Activated T-cell treated with anti-CD3 and anti-CD28 coated beads, Interleukin-2, amount 50 U/mL, for 24 hours (primary cell): ENCODE data around the gene CDC42BPA.
"Not testable (repeated sequence)": the region's sequence is repeated elsewhere in the genome, so short reads cannot be mapped to it uniquely, and the experiment has no call there.

Source experiments
- DNase-seq: peaks from one replicate; pipeline ENCODE4 v3.0.0-alpha.2; 2020
- H3K27ac Mint-ChIP-seq: 2 replicates; pipeline ENCODE4 v1.8.0; 2020; ENCODE audit warnings: mild to moderate bottlenecking, mixed read lengths
- H3K27me3 Mint-ChIP-seq: 2 replicates; pipeline ENCODE4 v1.8.0; 2020; ENCODE audit warnings: mixed read lengths
- H3K36me3 Mint-ChIP-seq: 2 replicates; pipeline ENCODE4 v1.8.0; 2020; ENCODE audit warnings: low read depth, mixed read lengths
- H3K4me1 Mint-ChIP-seq: 2 replicates; pipeline ENCODE4 v1.8.0; 2020; ENCODE audit warnings: low read depth, mixed read lengths
- H3K4me3 Mint-ChIP-seq: 2 replicates; pipeline ENCODE4 v1.8.0; 2020; ENCODE audit warnings: mild to moderate bottlenecking, moderate library complexity, mixed read lengths
- H3K9me3 Mint-ChIP-seq: 2 replicates; pipeline ENCODE4 v1.8.0; 2020; ENCODE audit warnings: mixed read lengths

CDC42BPA gene

DNA sequence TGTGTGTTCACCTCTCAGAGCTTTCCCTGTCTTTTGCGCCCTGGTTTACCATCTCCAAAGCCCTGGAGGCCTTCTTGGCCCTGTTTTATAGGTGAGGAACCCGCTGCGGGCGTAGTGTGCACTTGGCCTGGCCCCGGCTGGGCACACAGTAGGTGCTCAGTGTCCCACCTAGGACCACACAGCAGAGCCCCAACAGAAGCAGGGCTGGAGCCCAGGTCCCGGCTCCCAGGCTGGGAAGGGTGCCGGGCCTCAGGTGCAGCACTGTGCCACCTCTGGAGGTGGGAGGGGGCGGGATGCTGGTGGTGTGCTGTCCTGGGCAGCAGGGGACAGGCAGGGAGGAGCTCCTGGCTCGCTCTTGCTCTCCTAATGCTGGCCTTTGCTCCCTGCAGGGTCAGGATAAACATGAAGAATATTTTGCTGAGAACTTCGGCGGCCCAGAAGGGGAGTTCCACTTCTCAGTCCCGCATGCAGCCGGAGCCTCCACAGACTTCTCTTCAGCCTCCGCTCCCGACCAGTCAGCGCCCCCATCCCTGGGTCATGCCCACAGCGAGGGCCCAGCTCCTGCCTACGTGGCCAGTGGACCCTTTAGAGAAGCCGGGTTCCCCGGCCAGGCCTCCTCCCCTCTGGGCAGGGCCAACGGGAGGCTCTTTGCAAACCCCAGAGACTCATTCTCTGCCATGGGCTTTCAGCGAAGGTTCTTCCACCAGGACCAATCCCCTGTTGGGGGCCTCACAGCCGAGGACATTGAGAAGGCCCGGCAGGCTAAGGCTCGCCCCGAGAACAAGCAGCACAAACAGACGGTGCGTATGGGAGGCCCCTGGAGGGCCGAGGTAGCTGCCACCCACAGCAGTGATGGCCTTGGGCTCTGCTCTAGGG lies 353.4 kb downstream of the CDC42BPA start:
- H3K4me1 Mint-ChIP-seq: peaks cover 20% of the 10 kb centered on the region
- no peak for DNase-seq
- H3K4me3 Mint-ChIP-seq: no peak overlapping the region
- H3K36me3 Mint-ChIP-seq: peaks cover 60% of the 10 kb centered on the region
- H3K9me3 Mint-ChIP-seq: peaks cover 3% of the 10 kb centered on the region
- H3K27ac Mint-ChIP-seq: no peak overlapping the region
- H3K27me3 Mint-ChIP-seq: no peaks in the 10 kb centered on the region

DNA sequence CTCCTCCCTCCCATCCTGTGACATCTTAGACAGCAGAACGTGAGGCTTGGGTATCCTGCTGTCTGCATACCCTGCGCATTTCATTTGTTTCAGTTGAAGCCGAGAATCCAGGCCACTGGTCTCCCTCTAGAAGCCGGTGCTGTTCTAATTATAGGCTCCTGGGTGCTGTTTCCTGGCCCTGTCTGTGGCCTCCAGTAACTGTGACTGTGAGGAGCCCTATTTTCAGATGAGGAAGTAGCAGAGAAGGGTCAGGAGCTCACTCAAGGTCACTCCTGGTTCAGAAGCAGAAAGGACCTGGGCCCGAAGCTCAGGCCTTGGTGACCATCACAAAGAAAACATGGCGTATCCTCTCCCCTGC lies 354.2 kb downstream of the CDC42BPA start:
- Mint-ChIP-seq H3K27ac (peak overlapping the region; percentile 60), H3K4me1 (peaks cover 23% of the 10 kb centered on the region), H3K4me3 (no peak overlapping the region), H3K36me3 (peaks cover 52% of the 10 kb centered on the region), H3K9me3 (no peaks in the 10 kb centered on the region), H3K27me3 (no peaks in the 10 kb centered on the region)
- DNase-seq: no peak

DNA sequence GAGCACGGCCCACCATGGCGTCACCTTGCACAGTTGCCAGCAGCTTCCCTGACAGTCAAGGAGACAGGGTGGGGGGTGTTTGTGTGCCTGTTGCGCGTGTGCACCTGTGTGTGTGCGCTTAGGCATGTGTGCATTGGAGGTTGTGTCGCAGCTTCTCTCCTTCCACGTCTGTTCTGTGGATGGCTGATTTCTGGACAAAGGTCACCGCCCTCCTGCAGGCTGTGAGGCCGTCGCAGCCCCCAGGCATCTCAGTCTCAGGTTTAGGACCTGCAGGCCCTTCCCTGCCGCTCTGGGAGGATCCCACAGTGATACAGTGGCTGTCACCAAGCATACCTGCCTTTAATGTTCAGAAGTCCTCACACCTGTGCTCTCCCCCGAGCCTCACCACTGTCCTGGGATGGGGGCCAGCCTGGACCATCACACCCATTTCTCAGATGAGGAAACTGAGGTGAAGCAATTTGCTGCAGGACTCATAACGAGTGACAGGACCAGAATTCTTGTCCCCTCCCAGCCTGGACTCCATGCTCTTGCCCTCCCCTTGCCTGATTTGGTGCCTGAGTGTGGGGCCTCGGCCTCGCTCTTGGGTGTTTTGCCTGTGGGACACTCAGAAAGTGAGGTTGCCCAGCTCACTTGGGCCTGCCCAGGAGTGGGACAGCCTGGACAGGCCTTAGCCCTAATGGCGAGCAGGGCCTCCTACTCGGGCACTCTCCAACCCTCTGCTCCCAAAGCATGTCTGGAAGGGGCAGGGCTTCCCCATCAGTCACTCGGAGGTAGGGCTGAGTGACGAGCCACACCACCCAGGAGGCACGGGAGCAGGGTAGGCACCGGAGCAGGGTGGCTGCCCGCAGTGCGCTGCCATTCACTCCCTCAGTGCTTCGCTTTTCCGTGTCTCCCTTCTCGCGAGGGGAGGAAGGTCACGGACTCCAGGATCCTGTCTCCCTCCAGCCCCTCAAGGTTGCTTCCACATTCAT lies 355.6 kb downstream of the CDC42BPA start:
- Mint-ChIP-seq H3K36me3 (peaks cover 45% of the 10 kb centered on the region), H3K27me3 (no peaks in the 10 kb centered on the region), H3K9me3 (no peaks in the 10 kb centered on the region), H3K27ac (no peak overlapping the region), H3K4me3 (no peak overlapping the region), H3K4me1 (peaks cover 31% of the 10 kb centered on the region)
- no peak for DNase-seq

DNA sequence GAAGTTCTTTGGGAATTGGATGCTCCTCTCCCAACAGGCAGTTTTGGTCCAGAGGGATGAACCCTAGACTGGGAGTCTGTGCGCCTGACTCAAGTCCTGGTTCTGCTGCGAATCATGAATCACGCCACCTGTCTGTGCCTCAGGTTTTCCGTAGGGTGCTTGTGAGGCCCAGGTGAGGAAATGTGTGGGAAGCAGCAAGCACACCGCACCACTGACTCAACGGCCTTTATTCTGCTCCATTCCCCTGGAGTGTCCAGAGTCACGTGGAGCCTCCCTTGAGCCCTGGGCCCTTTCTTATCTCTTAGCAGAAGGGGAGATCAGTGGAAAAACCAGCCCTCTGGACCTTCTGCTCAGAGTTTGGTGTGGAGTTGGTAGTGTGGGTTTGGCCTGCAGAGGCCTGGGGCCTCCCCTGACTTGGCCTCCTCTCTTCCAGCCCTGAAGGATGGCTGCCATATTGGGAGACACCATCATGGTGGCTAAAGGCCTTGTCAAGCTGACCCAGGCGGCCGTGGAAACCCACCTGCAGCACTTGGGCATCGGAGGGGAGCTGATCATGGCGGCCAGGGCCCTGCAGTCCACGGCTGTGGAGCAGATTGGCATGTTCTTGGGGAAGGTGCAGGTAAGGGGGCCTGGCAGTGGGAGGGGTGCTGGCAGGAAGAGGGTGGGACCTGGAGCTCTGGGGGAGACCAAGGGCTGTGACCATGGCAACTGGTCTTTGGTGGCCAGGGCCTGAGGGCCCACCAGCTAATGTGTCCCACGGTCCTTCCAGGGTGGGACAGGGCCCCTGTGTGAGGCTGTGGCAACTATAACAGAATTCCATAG lies 357.1 kb downstream of the CDC42BPA start:
- H3K4me3 Mint-ChIP-seq: no peak overlapping the region
- no peaks in the 10 kb centered on the region for H3K9me3 Mint-ChIP-seq
- H3K27me3 Mint-ChIP-seq: no peaks in the 10 kb centered on the region
- peaks cover 33% of the 10 kb centered on the region for H3K36me3 Mint-ChIP-seq
- peaks cover 29% of the 10 kb centered on the region for H3K4me1 Mint-ChIP-seq
- peak; percentile 38 for DNase-seq
- H3K27ac Mint-ChIP-seq: peak overlapping the region; percentile 71

DNA sequence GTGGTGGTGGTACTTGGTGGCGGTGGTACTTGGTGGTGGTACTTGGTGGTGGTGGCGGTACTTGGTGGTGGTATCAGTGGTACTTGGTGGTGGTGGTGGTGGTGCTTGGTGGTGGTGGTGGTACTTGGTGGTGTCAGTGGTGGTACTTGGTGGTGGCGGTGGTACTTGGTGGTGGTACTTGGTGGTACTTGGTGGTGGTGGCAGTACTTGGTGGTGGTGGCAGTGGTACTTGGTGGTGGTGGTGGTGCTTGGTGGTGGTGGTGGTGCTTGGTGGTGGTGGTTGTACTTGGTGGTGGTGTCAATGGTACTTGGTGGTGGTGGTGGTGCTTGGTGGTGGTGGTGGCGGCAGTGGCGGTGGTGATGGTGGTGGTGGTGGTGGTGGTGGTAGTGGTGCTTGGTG lies 358.0 kb downstream of the CDC42BPA start:
- Mint-ChIP-seq H3K9me3 (no peaks in the 10 kb centered on the region), H3K4me3 (no peak overlapping the region), H3K27me3 (no peaks in the 10 kb centered on the region), H3K4me1 (peaks cover 29% of the 10 kb centered on the region), H3K27ac (no peak overlapping the region), H3K36me3 (peaks cover 26% of the 10 kb centered on the region)
- DNase-seq: no peak

DNA sequence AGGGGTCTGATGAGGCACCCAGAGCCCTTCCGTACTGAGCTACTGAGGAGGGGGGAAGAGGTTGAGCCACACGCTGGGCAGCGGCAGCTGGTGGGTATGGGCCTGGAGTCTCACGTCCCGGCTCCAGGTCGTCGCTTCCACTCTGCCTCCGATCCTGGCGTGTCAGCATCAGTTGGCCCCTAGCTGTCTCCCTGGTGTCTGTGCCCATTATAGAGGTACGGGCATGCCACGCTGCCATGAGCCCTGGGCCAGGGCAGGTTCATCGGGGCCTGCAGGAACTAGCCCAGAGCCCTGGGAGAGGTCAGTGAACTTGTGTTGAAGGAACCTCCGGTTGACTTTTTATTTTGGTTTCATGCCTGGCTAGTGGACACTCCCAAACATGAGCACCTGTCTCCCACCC lies 360.0 kb downstream of the CDC42BPA start:
- H3K27me3 Mint-ChIP-seq: no peaks in the 10 kb centered on the region
- DNase-seq: no peak
- no peak overlapping the region for H3K4me3 Mint-ChIP-seq
- H3K36me3 Mint-ChIP-seq: peaks cover 17% of the 10 kb centered on the region
- H3K4me1 Mint-ChIP-seq: peaks cover 38% of the 10 kb centered on the region
- no peak overlapping the region for H3K27ac Mint-ChIP-seq
- no peaks in the 10 kb centered on the region for H3K9me3 Mint-ChIP-seq

DNA sequence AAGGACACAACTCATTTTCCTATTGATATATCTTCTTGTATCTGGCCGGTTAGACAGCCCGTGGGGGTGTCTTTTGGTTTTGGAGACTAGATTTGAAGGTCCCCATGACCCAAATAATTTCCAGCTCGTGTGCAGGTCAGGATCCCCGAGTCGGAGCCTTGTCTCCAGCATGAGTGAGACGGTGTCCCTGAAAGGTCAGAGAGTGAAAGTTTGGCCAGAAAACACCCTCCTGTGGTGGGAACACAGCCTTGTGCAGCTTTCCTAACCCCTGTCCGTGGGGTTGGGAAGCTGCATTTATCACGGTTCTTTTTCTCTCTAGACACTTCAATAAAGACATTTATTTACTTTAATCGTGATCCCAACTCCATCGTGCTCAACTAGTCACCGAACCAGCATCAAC lies 360.6 kb downstream of the CDC42BPA start:
- no peak for DNase-seq
- Mint-ChIP-seq H3K4me1 (peaks cover 40% of the 10 kb centered on the region), H3K9me3 (no peaks in the 10 kb centered on the region), H3K4me3 (no peak overlapping the region), H3K27ac (no peak overlapping the region), H3K27me3 (no peaks in the 10 kb centered on the region), H3K36me3 (peaks cover 14% of the 10 kb centered on the region)

DNA sequence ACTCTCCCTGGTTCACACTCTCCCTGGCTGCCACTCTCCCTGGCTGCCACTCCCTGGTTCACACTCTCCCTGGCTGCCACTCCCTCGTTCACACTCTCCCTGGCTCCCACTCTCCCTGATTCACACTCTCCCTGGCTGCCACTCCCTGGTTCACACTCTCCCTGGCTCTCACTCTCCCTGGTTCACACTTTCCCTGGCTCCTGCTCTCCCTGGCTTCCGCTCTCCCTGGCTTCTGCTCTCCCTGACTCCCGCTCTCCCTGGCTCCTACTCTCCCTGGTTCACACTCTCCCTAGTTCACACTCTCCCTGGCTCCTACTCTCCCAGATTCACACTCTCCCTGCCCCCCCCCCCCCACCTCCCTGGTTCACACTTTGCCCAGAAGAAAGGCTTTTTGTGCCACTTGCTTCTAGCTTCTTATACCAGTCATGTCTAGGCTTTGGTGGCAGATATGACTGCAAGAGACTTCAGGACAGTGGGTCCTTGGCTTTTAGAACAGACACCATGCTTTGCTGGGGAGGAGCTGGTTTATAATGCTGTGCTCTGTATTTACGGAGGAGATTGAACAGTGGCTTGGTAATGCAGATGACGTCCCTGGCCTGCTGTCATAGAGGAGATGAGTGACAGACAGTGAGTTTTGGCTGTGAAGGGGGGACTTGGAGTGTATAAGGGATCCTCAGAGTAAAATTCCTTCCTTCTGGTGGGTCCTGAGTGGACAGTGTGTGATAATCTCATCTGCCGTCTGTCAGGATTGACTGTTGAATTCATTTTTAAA lies 361.2 kb downstream of the CDC42BPA start:
- H3K4me3 Mint-ChIP-seq: no peak overlapping the region
- H3K27ac Mint-ChIP-seq: no peak overlapping the region
- peaks cover 40% of the 10 kb centered on the region for H3K4me1 Mint-ChIP-seq

DNA sequence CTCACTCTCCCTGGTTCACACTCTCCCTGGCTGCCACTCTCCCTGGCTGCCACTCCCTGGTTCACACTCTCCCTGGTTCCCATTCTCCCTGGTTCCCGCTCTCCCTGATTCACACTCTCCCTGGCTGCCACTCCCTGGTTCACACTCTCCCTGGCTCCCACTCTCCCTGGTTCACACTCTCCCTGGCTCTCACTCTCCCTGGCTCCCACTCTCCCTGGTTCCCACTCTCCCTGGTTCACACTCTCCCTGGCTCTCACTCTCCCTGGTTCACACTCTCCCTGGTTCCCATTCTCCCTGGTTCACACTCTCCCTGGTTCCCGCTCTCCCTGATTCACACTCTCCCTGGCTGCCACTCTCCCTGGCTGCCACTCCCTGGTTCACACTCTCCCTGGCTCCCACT lies 362.4 kb downstream of the CDC42BPA start:
- peaks cover 41% of the 10 kb centered on the region for H3K4me1 Mint-ChIP-seq
- not testable (repeated sequence) for DNase-seq, H3K27ac Mint-ChIP-seq, H3K27me3 Mint-ChIP-seq, H3K9me3 Mint-ChIP-seq, H3K4me3 Mint-ChIP-seq, H3K36me3 Mint-ChIP-seq

More for the DNA sequence above, 361.2 kb downstream of the CDC42BPA start:
- H3K36me3 Mint-ChIP-seq: peaks cover 14% of the 10 kb centered on the region
- no peaks in the 10 kb centered on the region for H3K9me3 Mint-ChIP-seq
- DNase-seq: peak; percentile 11
- no peaks in the 10 kb centered on the region for H3K27me3 Mint-ChIP-seq

DNA sequence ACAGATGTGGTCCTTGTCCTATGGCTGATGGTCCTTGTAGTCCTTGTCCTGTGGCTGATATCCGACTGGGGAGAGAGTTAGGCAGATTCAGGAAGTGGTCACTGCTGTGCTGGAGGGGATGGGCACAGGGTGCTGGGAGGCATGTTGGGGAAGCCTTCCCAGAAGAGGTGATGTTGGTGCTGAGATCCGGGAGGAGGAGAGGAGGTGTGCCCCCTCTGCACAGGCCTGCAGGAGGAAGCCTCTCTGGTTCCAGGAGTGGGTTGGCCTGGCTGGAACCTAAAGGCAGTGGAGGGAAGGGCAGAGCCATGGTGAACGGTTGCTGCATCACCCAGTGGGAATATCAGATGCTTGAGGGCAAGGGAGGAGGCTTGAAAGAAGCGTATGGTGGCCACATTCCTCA lies 363.5 kb downstream of the CDC42BPA start:
- H3K27ac Mint-ChIP-seq: peak overlapping the region; percentile 9
- no peak for DNase-seq
- H3K4me1 Mint-ChIP-seq: peaks cover 39% of the 10 kb centered on the region
- H3K36me3 Mint-ChIP-seq: peaks cover 9% of the 10 kb centered on the region
- no peak overlapping the region for H3K4me3 Mint-ChIP-seq
- H3K9me3 Mint-ChIP-seq: no peaks in the 10 kb centered on the region
- H3K27me3 Mint-ChIP-seq: no peaks in the 10 kb centered on the region

DNA sequence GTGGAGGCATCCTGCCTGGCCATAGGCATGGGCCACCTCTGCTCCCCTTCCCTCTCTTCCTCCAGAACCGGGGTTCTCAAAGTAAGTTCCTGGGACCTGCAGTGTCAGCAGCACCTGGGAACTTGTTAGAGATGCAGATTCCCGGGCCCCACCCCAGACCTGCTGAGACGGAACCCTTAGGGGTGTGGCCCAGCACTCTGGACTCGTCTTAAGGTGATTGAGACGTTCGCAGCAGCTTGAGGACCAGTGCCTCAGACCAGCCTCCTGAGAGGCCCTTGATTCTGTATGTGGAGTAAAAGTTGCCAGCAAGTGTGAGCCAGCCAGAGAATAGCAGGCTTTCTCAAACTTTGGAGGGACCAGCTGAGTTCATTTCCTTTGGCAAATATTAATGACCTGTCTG lies 364.0 kb downstream of the CDC42BPA start:
- peak overlapping the region; percentile 9 for H3K27ac Mint-ChIP-seq
- H3K36me3 Mint-ChIP-seq: peaks cover 13% of the 10 kb centered on the region
- DNase-seq: no peak
- H3K9me3 Mint-ChIP-seq: no peaks in the 10 kb centered on the region
- peaks cover 39% of the 10 kb centered on the region for H3K4me1 Mint-ChIP-seq
- no peak overlapping the region for H3K4me3 Mint-ChIP-seq
- no peaks in the 10 kb centered on the region for H3K27me3 Mint-ChIP-seq

DNA sequence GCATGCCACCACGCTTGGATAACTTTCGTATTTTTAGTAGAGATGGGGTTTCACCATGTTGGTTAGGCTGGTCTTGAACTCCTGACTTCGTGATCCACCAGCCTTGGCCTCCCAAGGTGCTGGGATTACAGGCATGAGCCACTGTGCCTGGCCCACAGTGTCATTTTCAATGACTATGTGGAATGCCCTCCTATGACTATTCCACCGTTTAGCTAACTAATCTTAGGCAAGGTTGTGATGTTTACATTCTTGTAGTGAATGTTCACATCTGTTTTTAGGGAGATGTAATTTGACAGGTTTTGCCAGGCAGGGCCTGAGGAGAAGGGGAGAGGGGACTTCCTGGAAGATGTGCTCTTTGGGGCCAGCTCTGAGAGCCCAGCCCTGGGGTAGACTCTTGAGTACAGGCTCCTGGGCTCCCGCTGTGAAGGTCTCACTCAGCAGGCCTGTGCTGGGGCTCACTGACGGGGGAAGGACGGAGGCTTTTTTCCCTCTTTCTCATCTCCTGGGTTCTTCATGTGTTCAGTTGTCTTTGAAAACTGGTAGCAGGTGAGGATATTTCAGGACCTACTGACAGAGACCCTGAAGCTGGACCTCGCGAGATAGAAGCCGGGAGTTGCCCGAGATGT lies 365.0 kb downstream of the CDC42BPA start:
- Mint-ChIP-seq H3K9me3 (peaks cover 3% of the 10 kb centered on the region), H3K4me3 (no peak overlapping the region), H3K27ac (peak overlapping the region; percentile 13), H3K27me3 (no peaks in the 10 kb centered on the region), H3K36me3 (peaks cover 19% of the 10 kb centered on the region), H3K4me1 (peaks cover 35% of the 10 kb centered on the region)
- no peak for DNase-seq

DNA sequence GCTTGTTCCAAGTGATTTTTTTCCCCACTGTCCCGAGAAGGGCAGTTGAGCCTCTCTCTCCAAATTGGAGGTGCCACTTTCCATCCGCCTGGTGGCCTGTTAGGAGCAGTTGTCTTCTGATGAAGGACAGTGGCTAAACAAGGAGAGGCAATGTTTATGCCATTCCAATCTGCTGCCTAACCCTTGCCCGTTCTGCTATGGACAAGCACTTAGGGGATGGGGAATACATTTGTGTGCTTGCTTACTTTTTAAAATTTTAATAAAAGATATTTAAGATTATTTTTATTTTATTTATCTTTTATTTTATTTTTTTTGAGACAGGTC lies 366.2 kb downstream of the CDC42BPA start:
- peaks cover 5% of the 10 kb centered on the region for H3K9me3 Mint-ChIP-seq
- H3K4me3 Mint-ChIP-seq: no peak overlapping the region
- H3K27me3 Mint-ChIP-seq: no peaks in the 10 kb centered on the region
- peaks cover 37% of the 10 kb centered on the region for H3K4me1 Mint-ChIP-seq
- no peak overlapping the region for H3K27ac Mint-ChIP-seq
- H3K36me3 Mint-ChIP-seq: peaks cover 14% of the 10 kb centered on the region
- DNase-seq: no peak
